SK-N-SH (cell line): Measurements from ENCODE around the gene SMIM22. TPM values are rescaled to one million over a fixed set of nuclear protein-coding genes. Genes with fewer than 3 reads are reported as not detected.

ENCODE experiments used
- CTCF ChIA-PET: fragments of 300-600, 350-600 bp; formaldehyde crosslinking; extraction: SDS; loops from one replicate; lab custom pipeline; 2021; lab: Yijun Ruan, JAX
- POLR2A ChIA-PET: fragments of 350-600 bp; sonication (Branson Sonifier 250); formaldehyde crosslinking; extraction: SDS; loops from one replicate; lab custom pipeline; 2020; ENCODE audit warnings: antibody characterized with exemption, inconsistent platforms; lab: Yijun Ruan, JAX
- DNase-seq: peaks from one replicate; pipeline ENCODE4 v3.0.0; 2012
- H2AFZ ChIP-seq: fragments of 200-600 bp; sonication (generic); 2 replicates; pipeline ENCODE4 v1.8.1; 2016; ENCODE audit warnings: antibody characterized with exemption, mild to moderate bottlenecking, low read depth
- H3F3A ChIP-seq: fragments of 200-600 bp; sonication (generic); replicated peaks from 2 replicates; pipeline ENCODE3; 2016; ENCODE audit warnings: antibody characterized with exemption, mild to moderate bottlenecking; ENCODE audit not compliant: insufficient read depth
- H3K27ac ChIP-seq, 2 experiments: fragments of 200-500 bp in 1 of 2; fragments of 200-600 bp in 1 of 2; sonication (Bioruptor generic) in 1 of 2; sonication (generic), shearing (Covaris generic) in 1 of 2; 2 replicates each; pipeline versions ENCODE4 v1.5.1 to v1.6.1; 2014 to 2016; ENCODE audit warnings: low read depth in 2 of 2, inconsistent platforms in 1 of 2, low read length in 1 of 2, mild to moderate bottlenecking in 1 of 2, mixed read lengths in 1 of 2
- H3K27me3 ChIP-seq: fragments of 200-600 bp; sonication (generic), shearing (Covaris generic); 2 replicates; pipeline ENCODE4 v1.6.1; 2016; ENCODE audit warnings: mixed run types; ENCODE audit not compliant: insufficient read depth
- H3K36me3 ChIP-seq, 2 experiments: fragments of 200-500 bp in 1 of 2; fragments of 200-600 bp in 1 of 2; sonication (Bioruptor generic) in 1 of 2; sonication (generic) in 1 of 2; replicated peaks in 1 of 2; 2 replicates each; pipeline versions ENCODE3 to v1.5.1; 2014 to 2016; ENCODE audit warnings: low read length in 1 of 2, mild to moderate bottlenecking in 1 of 2; ENCODE audit not compliant: insufficient read depth in 2 of 2, control insufficient read depth in 1 of 2
- H3K4me1 ChIP-seq, 2 experiments: fragments of 200-500 bp in 1 of 2; fragments of 200-600 bp in 1 of 2; sonication (Bioruptor generic) in 1 of 2; sonication (generic), shearing (Covaris generic) in 1 of 2; 2 replicates each; pipeline versions ENCODE4 v1.5.1 to v1.6.1; 2014 to 2016; ENCODE audit warnings: low read depth in 1 of 2, low read length in 1 of 2, mixed run types in 1 of 2; ENCODE audit not compliant: insufficient read depth in 2 of 2, control insufficient read depth in 1 of 2
- H3K4me2 ChIP-seq: fragments of 200-600 bp; sonication (generic), shearing (Covaris generic); 2 replicates; pipeline ENCODE4 v1.6.1; 2017; ENCODE audit warnings: mixed run types
- H3K4me3 ChIP-seq, 2 experiments: fragments of 200-500 bp in 1 of 2; fragments of 200-600 bp in 1 of 2; sonication (Bioruptor generic) in 1 of 2; sonication (generic), shearing (Covaris generic) in 1 of 2; 2 replicates each; pipeline versions ENCODE4 v1.5.1 to v1.8.1; 2014 to 2016; ENCODE audit warnings: low read depth in 2 of 2, inconsistent platforms in 1 of 2, low read length in 1 of 2, mild to moderate bottlenecking in 1 of 2, mixed read lengths in 1 of 2, moderate library complexity in 1 of 2
- H3K79me2 ChIP-seq: fragments of 200-600 bp; sonication (generic); 2 replicates; pipeline ENCODE4 v1.8.1; 2017; ENCODE audit warnings: mild to moderate bottlenecking; ENCODE audit not compliant: insufficient read depth
- H3K9ac ChIP-seq: fragments of 200-600 bp; sonication (generic); 2 replicates; pipeline ENCODE4 v1.6.1; 2017; ENCODE audit warnings: mixed run types
- H3K9me2 ChIP-seq: fragments of 200-600 bp; sonication (generic); 2 replicates; pipeline ENCODE4 v1.6.1; 2017; ENCODE audit warnings: mixed run types
- H3K9me3 ChIP-seq: fragments of 200-600 bp; sonication (generic); 2 replicates; pipeline ENCODE4 v1.6.1; 2017; ENCODE audit warnings: mixed run types, mild to moderate bottlenecking, moderate library complexity
- H4K20me1 ChIP-seq: fragments of 200-600 bp; sonication (generic); 2 replicates; pipeline ENCODE4 v1.6.1; 2017; ENCODE audit warnings: mild to moderate bottlenecking, mixed run types; ENCODE audit not compliant: insufficient read depth
- EZH2phosphoT487 ChIP-seq: fragments of 200-600 bp; sonication (generic); IDR thresholded peaks from 2 replicates; pipeline ENCODE4 v1.6.1; 2017; ENCODE audit warnings: low read depth, mixed run types, mild to moderate bottlenecking, antibody characterized with exemption, moderate library complexity, borderline replicate concordance
- FOSL2 ChIP-seq: IDR thresholded peaks from 2 replicates; pipeline ENCODE4 v1.4.0; 2012; ENCODE audit warnings: low read depth, mild to moderate bottlenecking, moderate library complexity, borderline replicate concordance
- FOXM1 ChIP-seq: IDR thresholded peaks from 2 replicates; pipeline ENCODE4 v1.4.0; 2012; ENCODE audit warnings: low read depth, mild to moderate bottlenecking
- GABPA ChIP-seq: IDR thresholded peaks from 2 replicates; pipeline ENCODE4 v1.4.0; 2012; ENCODE audit warnings: low read depth, mild to moderate bottlenecking
- GATA2 ChIP-seq: sonication (generic); formaldehyde crosslinking; IDR thresholded peaks from 2 replicates; pipeline ENCODE4 v1.5.0; 2020; ENCODE audit warnings: mild to moderate bottlenecking, missing genetic modification reagents
- IRF3 ChIP-seq: fragments of 150-350 bp; IDR thresholded peaks from 2 replicates; pipeline ENCODE4 v1.6.1; 2016; ENCODE audit warnings: mild to moderate bottlenecking, low read depth, low read length
- JUND ChIP-seq: IDR thresholded peaks from 2 replicates; pipeline ENCODE4 v1.4.0; 2012
- MEF2A ChIP-seq: IDR thresholded peaks from 2 replicates; pipeline ENCODE4 v1.4.0; 2012; ENCODE audit warnings: low read depth, borderline replicate concordance
- MXI1 ChIP-seq: IDR thresholded peaks from 2 replicates; pipeline ENCODE4 v1.6.1; 2012; ENCODE audit warnings: mild to moderate bottlenecking, low read depth, low read length, improper control_type of control experiment
- RCOR1 ChIP-seq: fragments of 150-350 bp; IDR thresholded peaks from 2 replicates; pipeline ENCODE4 v1.6.1; 2017; ENCODE audit warnings: antibody characterized with exemption, low read length
- SIN3A ChIP-seq: IDR thresholded peaks from 2 replicates; pipeline ENCODE4 v1.6.1; 2012; ENCODE audit warnings: low read depth, mild to moderate bottlenecking, low read length, moderate library complexity, borderline replicate concordance
- SMC3 ChIP-seq: IDR thresholded peaks from 2 replicates; pipeline ENCODE4 v1.6.1; 2012; ENCODE audit warnings: low read depth, low read length, improper control_type of control experiment
- TCF12 ChIP-seq: IDR thresholded peaks from 2 replicates; pipeline ENCODE4 v1.4.0; 2012
- TEAD4 ChIP-seq: IDR thresholded peaks from 2 replicates; pipeline ENCODE4 v1.4.0; 2012; ENCODE audit warnings: mild to moderate bottlenecking, borderline replicate concordance; ENCODE audit not compliant: insufficient read depth
- USF2 ChIP-seq: fragments of 150-350 bp; IDR thresholded peaks from 2 replicates; pipeline ENCODE4 v1.6.1; 2017; ENCODE audit warnings: antibody characterized with exemption, low read length, low read depth, borderline replicate concordance
- YY1 ChIP-seq: IDR thresholded peaks from 2 replicates; pipeline ENCODE4 v1.4.0; 2012; ENCODE audit warnings: low read depth, mild to moderate bottlenecking
- WGBS: methylation state at CpG from one replicate; pipeline ENCODE4 v1.1.6; 2017; ENCODE audit warnings: low lambda C conversion rate; 5-methylcytosine and 5-hydroxymethylcytosine counted together
- polyA plus RNA-seq, 3 experiments: library from polyadenylated mRNA; depleted of rRNA; stranded (reverse); fragments of >200 nt; gene quantifications; 2 replicates each; pipeline ENCODE4 v1.2.3, GENCODE V29; 2012
- TF ChIP-seq, protein P1 (sequence below): IDR thresholded peaks from 2 replicates; pipeline ENCODE4 v1.6.1; 2012; ENCODE audit warnings: mild to moderate bottlenecking, low read depth, low read length, moderate library complexity

Gene SMIM22
- polyA plus RNA-seq, 1 of the 3 experiments (the other 2 are of a cell fraction), result not detected

- no peak for TF ChIP-seq SIN3A
- TF ChIP-seq FOXM1, result no peak
- TF ChIP-seq TCF12, result no peak
- TF ChIP-seq TEAD4, result no peak
- TF ChIP-seq, protein P1, sequence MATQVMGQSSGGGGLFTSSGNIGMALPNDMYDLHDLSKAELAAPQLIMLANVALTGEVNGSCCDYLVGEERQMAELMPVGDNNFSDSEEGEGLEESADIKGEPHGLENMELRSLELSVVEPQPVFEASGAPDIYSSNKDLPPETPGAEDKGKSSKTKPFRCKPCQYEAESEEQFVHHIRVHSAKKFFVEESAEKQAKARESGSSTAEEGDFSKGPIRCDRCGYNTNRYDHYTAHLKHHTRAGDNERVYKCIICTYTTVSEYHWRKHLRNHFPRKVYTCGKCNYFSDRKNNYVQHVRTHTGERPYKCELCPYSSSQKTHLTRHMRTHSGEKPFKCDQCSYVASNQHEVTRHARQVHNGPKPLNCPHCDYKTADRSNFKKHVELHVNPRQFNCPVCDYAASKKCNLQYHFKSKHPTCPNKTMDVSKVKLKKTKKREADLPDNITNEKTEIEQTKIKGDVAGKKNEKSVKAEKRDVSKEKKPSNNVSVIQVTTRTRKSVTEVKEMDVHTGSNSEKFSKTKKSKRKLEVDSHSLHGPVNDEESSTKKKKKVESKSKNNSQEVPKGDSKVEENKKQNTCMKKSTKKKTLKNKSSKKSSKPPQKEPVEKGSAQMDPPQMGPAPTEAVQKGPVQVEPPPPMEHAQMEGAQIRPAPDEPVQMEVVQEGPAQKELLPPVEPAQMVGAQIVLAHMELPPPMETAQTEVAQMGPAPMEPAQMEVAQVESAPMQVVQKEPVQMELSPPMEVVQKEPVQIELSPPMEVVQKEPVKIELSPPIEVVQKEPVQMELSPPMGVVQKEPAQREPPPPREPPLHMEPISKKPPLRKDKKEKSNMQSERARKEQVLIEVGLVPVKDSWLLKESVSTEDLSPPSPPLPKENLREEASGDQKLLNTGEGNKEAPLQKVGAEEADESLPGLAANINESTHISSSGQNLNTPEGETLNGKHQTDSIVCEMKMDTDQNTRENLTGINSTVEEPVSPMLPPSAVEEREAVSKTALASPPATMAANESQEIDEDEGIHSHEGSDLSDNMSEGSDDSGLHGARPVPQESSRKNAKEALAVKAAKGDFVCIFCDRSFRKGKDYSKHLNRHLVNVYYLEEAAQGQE, result no peak
- TF ChIP-seq IRF3, result no peak
- no peak for TF ChIP-seq EZH2phosphoT487
- no peak for TF ChIP-seq USF2
- TF ChIP-seq JUND, result no peak
- TF ChIP-seq SMC3, result no peak
- TF ChIP-seq MEF2A, result no peak
- TF ChIP-seq MXI1, result no peak
- no peak for TF ChIP-seq GATA2
- no peak for TF ChIP-seq GABPA
- no peak for TF ChIP-seq RCOR1
- no peak for TF ChIP-seq YY1
- no peak for TF ChIP-seq FOSL2
- Histone ChIP-seq H3K4me3 (no peak overlapping the region), H3K4me2 (no peak overlapping the region), H3K27me3 (no peaks in the 10 kb centered on the region), H4K20me1 (no peaks in the 10 kb centered on the region), H3K9me3 (no peaks in the 10 kb centered on the region), H3K36me3 (no peaks in the 10 kb centered on the region), H3K4me1 (peaks cover 0 to 8% of the 10 kb centered on the region in 2 experiments; a peak in 1 of 4 replicates), H3F3A (no peaks in the 10 kb centered on the region), H2AFZ (no peak overlapping the region), H3K9ac (no peak overlapping the region), H3K79me2 (no peaks in the 10 kb centered on the region), H3K27ac (no peak overlapping the region), H3K9me2 (no peaks in the 10 kb centered on the region)
- WGBS, result 72% methylated on average over 21 of the region's 25 CpGs
- no peak for DNase-seq
- ChIA-PET CTCF (interaction anchor here (0.7 kb wide), 1 partner anchor 10 kb away, joined by 3 read pairs; no protein-coding TSS in a partner anchor), POLR2A (no interaction called here)
These were observed 11.8 kb upstream of the SMIM22 start for GRCh38 chr16:4783251-4783950.
